Ovary (tissue), 9 donors: ENCODE data around the gene NRDE2. TPM values are rescaled to one million over a fixed set of nuclear protein-coding genes. Genes with fewer than 3 reads are reported as not detected.

ENCODE experiments used
- DNase-seq, 5 donors: peaks; one replicate each; pipeline ENCODE4 v3.0.0-alpha.2; 2019 to 2020
- H3K27ac ChIP-seq, 2 donors: fragments of 200-600 bp; one replicate each; pipeline versions ENCODE4 v1.5.1 to v1.8.0; 2019 to 2022
- H3K27me3 ChIP-seq: fragments of 200-600 bp; one replicate; pipeline ENCODE4 v1.8.0; 2022
- H3K36me3 ChIP-seq: fragments of 200-600 bp; sonication (generic); one replicate; pipeline ENCODE4 v1.5.1; 2019
- H3K4me1 ChIP-seq: one replicate; pipeline ENCODE4 v1.8.1; 2013; ENCODE audit warnings: mild to moderate bottlenecking, moderate library complexity; ENCODE audit not compliant: insufficient read depth
- H3K4me3 ChIP-seq: fragments of 200-600 bp; sonication (generic); one replicate; pipeline ENCODE4 v1.5.1; 2017
- H3K9me3 ChIP-seq, 2 donors: fragments of 200-600 bp in 1 of 2; sonication (generic) in 1 of 2; one replicate each; pipeline versions ENCODE4 v1.5.1 to v1.8.1; 2013 to 2019; ENCODE audit warnings: mild to moderate bottlenecking in 1 of 2, moderate library complexity in 1 of 2
- CTCF ChIP-seq, 3 donors: fragments of 450-650 bp in 2 of 3; fragments of 200-600 bp in 1 of 3; IDR thresholded peaks; one replicate each; pipeline versions ENCODE4 v1.5.1 to v1.8.0; 2016 to 2022; ENCODE audit warnings: antibody characterized with exemption in 3 of 3, mild to moderate bottlenecking in 1 of 3
- EP300 ChIP-seq: sonication (generic); formaldehyde crosslinking; IDR thresholded peaks from one replicate; pipeline ENCODE4 v1.6.1; 2017; ENCODE audit warnings: antibody characterized with exemption
- POLR2A ChIP-seq: fragments of 450-650 bp; IDR thresholded peaks from one replicate; pipeline ENCODE4 v1.6.1; 2017; ENCODE audit warnings: antibody characterized with exemption, mild to moderate bottlenecking, moderate library complexity
- WGBS, 3 donors: extraction: QIAGEN DNeasy Blood & Tissue Kit in 1 of 3; methylation state at CpG; one replicate each; pipeline versions ENCODE4 v1.1.5 to v1.1.7; 2013 to 2017; 5-methylcytosine and 5-hydroxymethylcytosine counted together
- intact Hi-C, 4 donors: fragments of 100-400 bp; cut with DNase I; formaldehyde crosslinking; loops; one replicate each; pipeline versions ENCODE4 v1.11.0 to v1.15.1; 2022 to 2023
- polyA plus RNA-seq, 2 donors: library from polyadenylated mRNA; stranded (reverse); fragments of 200-250 nt in 1 of 2; fragments of 350-450 nt in 1 of 2; fragmentation: Illumina TruSeq in 1 of 2; extraction: RNeasy Lipid Tissue Mini Kit (QIAGEN cat#74804) in 1 of 2; gene quantifications; one replicate each; pipeline ENCODE4 v1.2.3, GENCODE V29; 2013 to 2014
- total RNA-seq, 7 donors: library from RNA; depleted of rRNA in 2 of 7; stranded (reverse); fragments of >200 nt in 2 of 7; fragmentation: NEBNext Ultra II Directional in 3 of 7; extraction: Animal tissue kit (Norgen Biotek cat#: 25700) in 3 of 7; gene quantifications; one replicate each; pipeline versions ENCODE4 v1.1.0 to v1.2.4, GENCODE V29; 2016 to 2023
- donor health status: DM: no; HTN: no; CAD: no; lungs with moderate emphysema.
- donor health status: DM: no; HTN: no; CAD: no.
- donor health status: Bipolar disorder and iron deficiency.
- donor health status: DM: yes; HTN: yes; CAD: no.
- donor health status: DM: no; HTN: no; CAD: no.
- donor health status: DM: yes; HTN: yes; CAD: no.

The NRDE2 gene
- total and polyA plus RNA-seq, 9 donors, result 7.7 to 28.5 (median 15.4) TPM

GRCh38 chr14:90290337-90291011 lies 41.3 kb downstream of the NRDE2 start:
- no peak for DNase-seq
- intact Hi-C loops, result loop anchor here in 1 of 4 donors (10.0 kb wide), 2 partner anchors 464 to 884 kb away; no protein-coding TSS in a partner anchor
- no peak overlapping the region for H3K27ac ChIP-seq
- no peaks in the 10 kb centered on the region for H3K36me3 ChIP-seq
- H3K4me1 ChIP-seq, result no peaks in the 10 kb centered on the region
- H3K4me3 ChIP-seq, result no peak overlapping the region
- no peaks in the 10 kb centered on the region for H3K9me3 ChIP-seq
- H3K27me3 ChIP-seq, result no peaks in the 10 kb centered on the region
- TF ChIP-seq CTCF (IDR thresholded peaks at IDR 0.05) (no peak), POLR2A (no peak), EP300 (no peak)
- WGBS, 3 donors, result 66 to 81% (median 73%) methylated on average over 6 of the region's 6 CpGs

GRCh38 chr14:90288651-90289355 lies 42.9 kb downstream of the NRDE2 start:
- intact Hi-C loops, result no loop called here
- H3K27ac ChIP-seq, result no peak overlapping the region
- no peaks in the 10 kb centered on the region for H3K36me3 ChIP-seq
- no peaks in the 10 kb centered on the region for H3K4me1 ChIP-seq
- H3K4me3 ChIP-seq, result no peak overlapping the region
- no peak for DNase-seq
- no peaks in the 10 kb centered on the region for H3K27me3 ChIP-seq
- WGBS, 3 donors, result 75 to 80% (median 80%) methylated on average over 12 of the region's 12 CpGs
- TF ChIP-seq POLR2A, result no peak
- no peak for TF ChIP-seq EP300
- no peak for TF ChIP-seq CTCF (IDR thresholded peaks at IDR 0.05)
- no peaks in the 10 kb centered on the region for H3K9me3 ChIP-seq

DNA sequence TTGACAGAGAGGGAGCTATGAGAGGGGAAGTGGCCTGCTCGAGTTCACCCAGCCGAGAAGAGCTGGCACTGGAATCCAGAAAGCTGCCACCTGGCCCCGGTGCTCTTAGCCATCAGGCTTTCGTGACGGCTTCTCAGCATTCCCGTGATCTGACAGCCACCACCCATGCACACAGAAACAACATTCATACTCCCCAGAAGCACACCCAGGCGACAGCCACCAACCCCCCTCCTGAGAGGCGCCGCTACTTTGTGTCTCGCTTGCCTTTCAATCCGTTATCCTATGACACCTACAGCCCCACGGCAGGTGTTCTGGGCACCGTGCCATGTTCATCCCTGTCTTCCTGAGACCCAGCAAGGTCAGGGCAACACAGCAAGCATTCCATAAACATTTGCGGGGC lies 44.0 kb downstream of the NRDE2 start:
- H3K4me1 ChIP-seq, result no peaks in the 10 kb centered on the region
- no peaks in the 10 kb centered on the region for H3K9me3 ChIP-seq
- WGBS, 3 donors, result 77 to 80% (median 79%) methylated on average over 14 of the region's 14 CpGs
- no peaks in the 10 kb centered on the region for H3K36me3 ChIP-seq
- no peak for TF ChIP-seq CTCF (IDR thresholded peaks at IDR 0.05)
- no peak for TF ChIP-seq POLR2A
- no peak for TF ChIP-seq EP300
- DNase-seq, result no peak
- H3K27ac ChIP-seq, result no peak overlapping the region
- no peaks in the 10 kb centered on the region for H3K27me3 ChIP-seq
- intact Hi-C loops, result no loop called here
- H3K4me3 ChIP-seq, result no peak overlapping the region

- H3K9me3 ChIP-seq, result no peaks in the 10 kb centered on the region
- DNase-seq, result no peak
- H3K27ac ChIP-seq, result no peak overlapping the region
- intact Hi-C loops, result no loop called here
- TF ChIP-seq CTCF (IDR thresholded peaks at IDR 0.05) (no peak), EP300 (no peak), POLR2A (no peak)
- H3K4me1 ChIP-seq, result no peaks in the 10 kb centered on the region
- H3K27me3 ChIP-seq, result no peaks in the 10 kb centered on the region
- H3K4me3 ChIP-seq, result no peak overlapping the region
- H3K36me3 ChIP-seq, result no peaks in the 10 kb centered on the region
These were observed 50.0 kb downstream of the NRDE2 start for GRCh38 chr14:90281756-90282155.
